Measurements from ENCODE around the gene GUCY1A2. TPM values are rescaled to one million over a fixed set of nuclear protein-coding genes. Genes with fewer than 3 reads are reported as not detected.

The GUCY1A2 gene
- total and polyA plus RNA-seq, 2 donors (not counting 1 experiment from before 2014, with no cell fraction given): not detected

DNA sequence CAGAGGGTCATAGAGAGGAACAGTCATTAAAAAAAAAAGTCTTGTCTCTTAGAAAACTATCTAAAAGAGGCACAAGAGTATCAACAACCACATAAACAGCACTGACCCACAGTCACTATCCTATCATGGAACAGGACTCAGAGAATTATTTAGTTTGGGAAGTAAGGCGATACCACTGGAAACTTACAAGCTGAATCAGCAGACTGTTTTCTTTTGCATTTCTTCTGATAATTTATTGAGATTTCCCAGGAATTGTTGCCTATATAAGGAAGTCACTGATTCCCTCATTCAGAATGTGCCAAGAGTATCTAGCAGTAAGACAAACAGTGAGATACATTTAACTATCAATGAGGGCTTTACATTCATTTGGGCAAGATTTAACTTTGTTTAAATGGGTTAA lies 304.1 kb downstream of the GUCY1A2 start:
- POLR2A ChIA-PET: no interaction called here
- H3K4me3 ChIP-seq (ENCODE audit: control extremely low read depth in 1 of 5, extremely low read depth in 1 of 5, insufficient read depth in 1 of 5, low read depth in 2 of 5, low read length in 4 of 5): no peak overlapping the region
- WGBS (ENCODE audit: insufficient coverage): no CpG with 5 or more reads among the region's 1 CpG

GRCh38 chr11:106708348-106708747 lies 309.9 kb downstream of the GUCY1A2 start:
- Histone ChIP-seq H3K4me1 (ENCODE audit: control insufficient read depth in 2 of 2, insufficient read depth in 2 of 2, low read length in 2 of 2) (no peaks in the 10 kb centered on the region), H3K9ac (ENCODE audit: low read length) (no peak overlapping the region), H3K27ac (ENCODE audit: low read length in 2 of 2) (no peak overlapping the region), H2AFZ (ENCODE audit: insufficient read depth, low read depth, low read length, poor library complexity, severe bottlenecking) (no peak overlapping the region), H4K20me1 (ENCODE audit: control insufficient read depth, insufficient read depth, low read length, poor library complexity, severe bottlenecking) (no peaks in the 10 kb centered on the region), H3K27me3 (replicated peaks in 1 of 4; ENCODE audit: control extremely low read depth in 1 of 4, control insufficient read depth in 3 of 4, insufficient read depth in 4 of 4, low read length in 3 of 4) (no peaks in the 10 kb centered on the region), H3K4me3 (ENCODE audit: control extremely low read depth in 1 of 5, extremely low read depth in 1 of 5, insufficient read depth in 1 of 5, low read depth in 2 of 5, low read length in 4 of 5) (no peak overlapping the region), H3K9me3 (ENCODE audit: control extremely low read depth in 1 of 3, control insufficient read depth in 2 of 3, insufficient read depth in 1 of 3, low read length in 2 of 3) (no peaks in the 10 kb centered on the region), H3K4me2 (replicated peaks; ENCODE audit: low read depth, low read length, poor library complexity, severe bottlenecking) (no peak overlapping the region), H3K79me2 (ENCODE audit: control insufficient read depth, insufficient read depth, low read length) (no peaks in the 10 kb centered on the region), H3K36me3 (replicated peaks in 1 of 2; ENCODE audit: control extremely low read depth in 1 of 2, control insufficient read depth in 1 of 2, extremely low read depth in 1 of 2, insufficient read depth in 2 of 2, low read length in 1 of 2) (no peaks in the 10 kb centered on the region)
- ATAC-seq (ENCODE audit: low read depth): no peak
- intact Hi-C loops (cut with micrococcal nuclease): no loop called here
- DNase-seq: no peak
- WGBS (ENCODE audit: insufficient coverage): no CpG with 5 or more reads among the region's 7 CpGs
- POLR2A ChIA-PET: no interaction called here
- no peak overlapping the region for H3K4me3 Mint-ChIP-seq
- no peaks in the 10 kb centered on the region for H3K9me3 Mint-ChIP-seq (ENCODE audit: insufficient read depth)
- CTCF ChIA-PET: no interaction called here
- no peaks in the 10 kb centered on the region for H3K4me1 Mint-ChIP-seq
- TF ChIP-seq, protein P1, sequence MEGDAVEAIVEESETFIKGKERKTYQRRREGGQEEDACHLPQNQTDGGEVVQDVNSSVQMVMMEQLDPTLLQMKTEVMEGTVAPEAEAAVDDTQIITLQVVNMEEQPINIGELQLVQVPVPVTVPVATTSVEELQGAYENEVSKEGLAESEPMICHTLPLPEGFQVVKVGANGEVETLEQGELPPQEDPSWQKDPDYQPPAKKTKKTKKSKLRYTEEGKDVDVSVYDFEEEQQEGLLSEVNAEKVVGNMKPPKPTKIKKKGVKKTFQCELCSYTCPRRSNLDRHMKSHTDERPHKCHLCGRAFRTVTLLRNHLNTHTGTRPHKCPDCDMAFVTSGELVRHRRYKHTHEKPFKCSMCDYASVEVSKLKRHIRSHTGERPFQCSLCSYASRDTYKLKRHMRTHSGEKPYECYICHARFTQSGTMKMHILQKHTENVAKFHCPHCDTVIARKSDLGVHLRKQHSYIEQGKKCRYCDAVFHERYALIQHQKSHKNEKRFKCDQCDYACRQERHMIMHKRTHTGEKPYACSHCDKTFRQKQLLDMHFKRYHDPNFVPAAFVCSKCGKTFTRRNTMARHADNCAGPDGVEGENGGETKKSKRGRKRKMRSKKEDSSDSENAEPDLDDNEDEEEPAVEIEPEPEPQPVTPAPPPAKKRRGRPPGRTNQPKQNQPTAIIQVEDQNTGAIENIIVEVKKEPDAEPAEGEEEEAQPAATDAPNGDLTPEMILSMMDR (IDR thresholded peaks at IDR 0.05): no peak
- TF ChIP-seq EZH2 (IDR thresholded peaks at IDR 0.05; ENCODE audit: borderline replicate concordance, insufficient read depth, low read depth, low read length, poor library complexity, severe bottlenecking): no peak
- H3K27me3 Mint-ChIP-seq: no peaks in the 10 kb centered on the region
- no peak overlapping the region for H3K27ac Mint-ChIP-seq

More for the DNA sequence above, 304.1 kb downstream of the GUCY1A2 start:
- DNase-seq (no peak), ATAC-seq (ENCODE audit: low read depth) (no peak)
- no peaks in the 10 kb centered on the region for H3K9me3 ChIP-seq (ENCODE audit: control extremely low read depth in 1 of 3, control insufficient read depth in 2 of 3, insufficient read depth in 1 of 3, low read length in 2 of 3)
- Mint-ChIP-seq H3K27ac (no peak overlapping the region), H3K4me3 (no peak overlapping the region), H3K9me3 (ENCODE audit: insufficient read depth) (no peaks in the 10 kb centered on the region), H3K27me3 (no peaks in the 10 kb centered on the region), H3K4me1 (no peaks in the 10 kb centered on the region)
- TF ChIP-seq EZH2 (IDR thresholded peaks at IDR 0.05; ENCODE audit: borderline replicate concordance, insufficient read depth, low read depth, low read length, poor library complexity, severe bottlenecking): no peak
- TF ChIP-seq, protein P1 (IDR thresholded peaks at IDR 0.05): no peak
- no peaks in the 10 kb centered on the region for H4K20me1 ChIP-seq (ENCODE audit: control insufficient read depth, insufficient read depth, low read length, poor library complexity, severe bottlenecking)
- no peak overlapping the region for H3K4me2 ChIP-seq (replicated peaks; ENCODE audit: low read depth, low read length, poor library complexity, severe bottlenecking)
- no peaks in the 10 kb centered on the region for H3K27me3 ChIP-seq (replicated peaks in 1 of 4; ENCODE audit: control extremely low read depth in 1 of 4, control insufficient read depth in 3 of 4, insufficient read depth in 4 of 4, low read length in 3 of 4)
- H3K27ac ChIP-seq (ENCODE audit: low read length in 2 of 2): no peak overlapping the region
- no peak overlapping the region for H3K9ac ChIP-seq (ENCODE audit: low read length)
- intact Hi-C loops (cut with micrococcal nuclease): no loop called here
- no peaks in the 10 kb centered on the region for H3K4me1 ChIP-seq (ENCODE audit: control insufficient read depth in 2 of 2, insufficient read depth in 2 of 2, low read length in 2 of 2)
- CTCF ChIA-PET: no interaction called here
- H3K36me3 ChIP-seq (replicated peaks in 1 of 2; ENCODE audit: control extremely low read depth in 1 of 2, control insufficient read depth in 1 of 2, extremely low read depth in 1 of 2, insufficient read depth in 2 of 2, low read length in 1 of 2): no peaks in the 10 kb centered on the region
- H2AFZ ChIP-seq (ENCODE audit: insufficient read depth, low read depth, low read length, poor library complexity, severe bottlenecking): no peak overlapping the region
- no peaks in the 10 kb centered on the region for H3K79me2 ChIP-seq (ENCODE audit: control insufficient read depth, insufficient read depth, low read length)

Data from B cell (primary cell).